KOPT-K1 (cell line): Measurements from ENCODE around the gene ELMO1.

Experiments
- H3K27ac ChIP-seq: fragments of 200-600 bp; sonication (generic); 2 replicates; pipeline ENCODE4 v1.5.1; 2016; ENCODE audit warnings: antibody characterized with exemption, mild to moderate bottlenecking, low read depth, low read length; ENCODE audit not compliant: poor library complexity, severe bottlenecking
- H3K36me3 ChIP-seq: fragments of 200-600 bp; sonication (generic); 2 replicates; pipeline ENCODE4 v1.5.1; 2017; ENCODE audit warnings: antibody characterized with exemption, mild to moderate bottlenecking, low read length, moderate library complexity; ENCODE audit not compliant: insufficient read depth
- H3K9me3 ChIP-seq: fragments of 200-600 bp; sonication (generic); 2 replicates; pipeline ENCODE4 v1.5.1; 2017; ENCODE audit warnings: antibody characterized with exemption, low read length, mild to moderate bottlenecking; ENCODE audit not compliant: insufficient read depth, poor library complexity, severe bottlenecking

Gene ELMO1

GRCh38 chr7:36900988-36901710 lies 547.5 kb downstream of the ELMO1 start:
- no peaks in the 10 kb centered on the region for H3K9me3 ChIP-seq
- H3K27ac ChIP-seq = no peak overlapping the region
- peaks cover 10% of the 10 kb centered on the region; the same call in 1 of the 2 replicates for H3K36me3 ChIP-seq

DNA sequence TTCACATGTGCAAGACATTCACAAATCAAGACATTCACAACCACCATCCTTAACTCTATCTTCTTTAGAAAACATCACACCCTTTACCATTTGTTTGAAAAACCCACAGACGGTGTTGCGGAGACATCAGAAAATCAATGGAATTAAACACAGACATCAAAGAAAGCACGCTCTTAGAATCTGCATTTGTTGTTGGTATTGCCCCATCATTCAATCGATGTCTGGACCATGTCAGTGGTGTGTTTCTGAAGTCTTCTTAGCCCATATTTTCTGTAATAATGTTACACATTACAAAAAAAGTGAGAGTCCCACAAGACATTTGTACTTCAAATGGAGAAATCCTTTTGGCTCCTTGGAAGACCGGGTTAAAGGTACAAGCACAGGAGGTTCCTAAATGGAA lies 550.5 kb downstream of the ELMO1 start:
- peaks cover 19% of the 10 kb centered on the region for H3K36me3 ChIP-seq
- H3K27ac ChIP-seq = no peak overlapping the region
- H3K9me3 ChIP-seq = no peaks in the 10 kb centered on the region

DNA sequence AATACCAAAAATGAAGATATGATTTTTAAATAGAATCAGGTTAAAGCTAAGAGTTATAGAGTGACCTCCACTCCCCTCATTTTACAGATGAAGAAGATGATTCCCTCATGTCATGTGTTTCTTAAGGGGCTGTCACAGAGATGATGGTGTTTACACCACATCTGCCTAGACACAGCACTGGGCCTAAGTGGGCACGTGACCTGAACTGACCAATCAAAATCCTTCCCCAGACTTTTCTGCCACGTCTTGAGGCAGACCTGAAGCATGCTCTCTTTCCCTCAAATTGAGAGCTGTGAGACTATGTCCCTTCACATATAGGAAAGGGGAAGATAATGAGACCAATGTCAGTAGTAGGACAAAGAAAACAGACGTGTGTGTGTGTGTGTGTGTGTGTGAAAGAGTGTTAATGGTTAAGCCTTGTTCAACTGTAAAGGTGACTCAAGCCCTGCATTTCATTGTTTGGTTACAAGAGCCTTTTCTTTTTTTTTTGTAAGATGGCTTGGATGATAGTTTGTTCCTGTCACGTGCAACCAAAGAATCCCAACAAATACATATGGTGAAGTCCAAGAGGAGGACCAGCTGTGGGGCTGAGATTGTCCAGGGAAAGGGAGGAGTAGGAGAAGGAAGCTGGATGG lies 551.6 kb downstream of the ELMO1 start:
- Histone ChIP-seq H3K9me3 (no peaks in the 10 kb centered on the region), H3K27ac (no peak overlapping the region), H3K36me3 (peaks cover 30% of the 10 kb centered on the region)

GRCh38 chr7:36896418-36896817 lies 552.2 kb downstream of the ELMO1 start:
- H3K27ac ChIP-seq = no peak overlapping the region
- H3K36me3 ChIP-seq = peaks cover 36% of the 10 kb centered on the region
- no peaks in the 10 kb centered on the region for H3K9me3 ChIP-seq

DNA sequence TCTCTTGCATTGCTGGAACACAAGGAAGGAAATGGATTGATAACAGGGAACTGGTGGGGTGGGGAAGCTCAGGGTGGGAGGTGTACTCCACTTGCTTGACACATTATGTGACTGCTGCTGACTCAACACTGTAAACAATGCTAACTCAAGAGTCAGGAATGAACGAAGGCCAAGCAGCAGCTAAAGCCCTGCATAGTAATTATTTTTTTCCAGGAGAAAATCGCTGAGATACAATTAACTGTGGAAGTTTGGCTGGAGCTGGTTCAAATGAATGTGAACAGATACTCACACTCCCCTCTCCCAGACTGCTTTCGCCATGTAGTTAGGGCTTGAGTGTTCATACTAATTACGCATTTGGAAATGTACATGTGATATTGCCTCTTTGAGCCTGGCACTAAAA lies 553.5 kb downstream of the ELMO1 start:
- no peak overlapping the region for H3K27ac ChIP-seq
- no peaks in the 10 kb centered on the region for H3K9me3 ChIP-seq
- peaks cover 49% of the 10 kb centered on the region for H3K36me3 ChIP-seq

DNA sequence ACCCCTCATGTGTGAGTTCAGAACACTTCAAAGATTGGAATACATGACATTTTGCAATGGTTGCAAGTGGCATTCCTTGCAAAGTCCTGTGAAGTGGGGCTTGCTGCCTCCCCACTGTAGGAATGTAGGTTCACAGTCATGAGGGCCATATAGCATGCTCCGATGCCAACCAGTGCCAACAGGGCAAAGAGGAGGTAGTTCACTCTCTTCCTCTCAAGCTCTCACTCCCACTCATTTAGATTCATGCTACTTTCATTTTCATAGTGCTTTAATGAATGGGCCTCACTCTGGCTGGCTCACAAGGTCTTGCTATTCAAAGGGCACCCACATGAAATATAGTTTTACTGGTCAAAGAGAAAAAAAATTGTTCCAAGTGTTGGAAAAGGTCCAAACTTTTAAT lies 554.5 kb downstream of the ELMO1 start:
- Histone ChIP-seq H3K27ac (no peak overlapping the region), H3K9me3 (no peaks in the 10 kb centered on the region)

GRCh38 chr7:36889182-36889581 lies 559.5 kb downstream of the ELMO1 start:
- Histone ChIP-seq H3K36me3 (peaks cover 96% of the 10 kb centered on the region), H3K9me3 (no peaks in the 10 kb centered on the region), H3K27ac (no peak overlapping the region)

More for the DNA sequence above, 554.5 kb downstream of the ELMO1 start:
- H3K36me3 ChIP-seq = peaks cover 57% of the 10 kb centered on the region

GRCh38 chr7:36887969-36888368 lies 560.7 kb downstream of the ELMO1 start:
- Histone ChIP-seq H3K36me3 (peaks cover 96% of the 10 kb centered on the region), H3K27ac (no peak overlapping the region), H3K9me3 (no peaks in the 10 kb centered on the region)

- H3K36me3 ChIP-seq = peaks cover 90% of the 10 kb centered on the region
- H3K27ac ChIP-seq = no peak overlapping the region
- no peaks in the 10 kb centered on the region for H3K9me3 ChIP-seq
These were observed 561.4 kb downstream of the ELMO1 start for GRCh38 chr7:36887233-36887632.

DNA sequence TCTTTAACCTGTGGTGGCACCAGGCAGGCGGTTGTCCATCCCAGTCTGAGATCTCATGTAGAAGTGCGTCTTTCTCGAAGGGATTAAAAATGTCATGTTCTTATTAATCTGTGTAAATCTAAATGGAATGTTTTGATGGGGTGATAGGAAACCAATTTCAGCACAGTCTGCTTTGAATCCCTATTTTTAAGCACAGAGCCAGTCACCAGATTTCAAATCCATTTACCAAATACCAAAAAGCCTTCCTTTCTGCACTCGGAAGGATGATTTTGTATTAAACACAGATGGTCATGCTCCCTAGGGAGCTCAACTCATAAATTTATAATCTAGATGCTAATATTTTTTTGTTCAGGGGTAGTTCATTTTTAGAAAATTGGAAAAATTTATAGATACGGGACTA lies 563.8 kb downstream of the ELMO1 start:
- Histone ChIP-seq H3K36me3 (peaks cover 84% of the 10 kb centered on the region), H3K27ac (no peak overlapping the region), H3K9me3 (no peaks in the 10 kb centered on the region)

DNA sequence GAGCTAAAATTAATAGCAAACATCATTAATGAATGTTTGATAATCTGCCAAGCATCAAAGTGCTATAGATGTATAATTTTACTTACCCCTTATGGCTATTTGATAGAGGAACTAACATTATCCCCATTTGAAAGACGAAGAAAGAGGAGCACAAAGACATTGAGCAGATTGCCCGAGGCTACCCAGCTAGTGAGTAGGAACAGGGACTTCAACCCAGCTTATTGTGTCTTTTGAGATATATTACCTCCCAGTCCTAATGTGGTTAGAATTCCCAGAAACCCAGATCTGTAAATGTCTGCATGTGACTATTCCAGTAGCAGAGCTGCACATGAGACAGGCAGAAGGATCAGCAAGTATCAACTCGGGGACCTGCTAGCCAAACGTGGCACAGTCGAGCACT lies 564.3 kb downstream of the ELMO1 start:
- Histone ChIP-seq H3K27ac (no peak overlapping the region), H3K36me3 (peaks cover 84% of the 10 kb centered on the region), H3K9me3 (no peaks in the 10 kb centered on the region)

- Histone ChIP-seq H3K36me3 (peaks cover 85% of the 10 kb centered on the region), H3K27ac (no peak overlapping the region), H3K9me3 (no peaks in the 10 kb centered on the region)
These were observed 567.3 kb downstream of the ELMO1 start for GRCh38 chr7:36881233-36881874.

- H3K9me3 ChIP-seq = no peaks in the 10 kb centered on the region
- no peak overlapping the region for H3K27ac ChIP-seq
- peaks cover 84% of the 10 kb centered on the region for H3K36me3 ChIP-seq
These were observed 568.6 kb downstream of the ELMO1 start for GRCh38 chr7:36880108-36880507.

GRCh38 chr7:36879021-36879420 lies 569.6 kb downstream of the ELMO1 start:
- no peaks in the 10 kb centered on the region for H3K9me3 ChIP-seq
- H3K36me3 ChIP-seq = peaks cover 84% of the 10 kb centered on the region
- H3K27ac ChIP-seq = no peak overlapping the region

- Histone ChIP-seq H3K9me3 (no peaks in the 10 kb centered on the region), H3K36me3 (peaks cover 84% of the 10 kb centered on the region), H3K27ac (no peak overlapping the region)
These were observed 570.4 kb downstream of the ELMO1 start for GRCh38 chr7:36878288-36878687.
